H1 (cell line): ENCODE data around the gene KIF22. TPM values are rescaled to one million over a fixed set of nuclear protein-coding genes. Genes with fewer than 3 reads are reported as not detected.

Experiments used
- CTCF ChIA-PET: fragments of 300-600 bp; sonication (Branson Sonifier 250); formaldehyde crosslinking; loops from one replicate; lab custom pipeline; 2021; ENCODE audit not compliant: partially characterized antibody; lab: Charles Lee
- POLR2A ChIA-PET: fragments of 300-600 bp; sonication (Branson Sonifier 250); formaldehyde crosslinking; loops from one replicate; lab custom pipeline; 2021; ENCODE audit warnings: inconsistent platforms; ENCODE audit not compliant: partially characterized antibody; lab: Charles Lee
- DNase-seq, 2 experiments: peaks; one replicate each; pipeline versions ENCODE4 v3.0.0 to v3.0.0-alpha.2; 2010 to 2022; ENCODE audit warnings: low spot score in 2 of 2, low read depth in 1 of 2, mixed read lengths in 1 of 2
- FAIRE-seq: peaks from 2 replicates; lab custom pipeline; 2011; peaks lifted over from hg19 to GRCh38; lab: Jason Lieb, UNC
- H2AFZ ChIP-seq: 2 replicates; pipeline ENCODE4 v1.8.1; 2012; ENCODE audit warnings: low read length, inconsistent platforms
- H2AK5ac ChIP-seq: 2 replicates; pipeline ENCODE4 v1.6.1; 2013; ENCODE audit warnings: low read depth, low read length
- H2BK120ac ChIP-seq: replicated peaks from 2 replicates; pipeline ENCODE3; 2013; ENCODE audit warnings: low read depth, low read length, inconsistent platforms
- H2BK12ac ChIP-seq: 2 replicates; pipeline ENCODE4 v1.6.1; 2013; ENCODE audit warnings: low read depth, low read length
- H2BK15ac ChIP-seq: 2 replicates; pipeline ENCODE4 v1.6.1; 2013; ENCODE audit warnings: low read length
- H2BK20ac ChIP-seq: 2 replicates; pipeline ENCODE4 v1.6.1; 2013; ENCODE audit warnings: low read length
- H2BK5ac ChIP-seq: 2 replicates; pipeline ENCODE4 v1.6.1; 2013; ENCODE audit warnings: low read depth, low read length
- H3K14ac ChIP-seq: 2 replicates; pipeline ENCODE4 v1.6.1; 2013; ENCODE audit warnings: inconsistent platforms; ENCODE audit not compliant: insufficient read length
- H3K18ac ChIP-seq: 2 replicates; pipeline ENCODE4 v1.6.1; 2013; ENCODE audit warnings: low read length; ENCODE audit errors: extremely low read depth
- H3K23ac ChIP-seq: 2 replicates; pipeline ENCODE4 v1.6.1; 2013; ENCODE audit warnings: inconsistent platforms; ENCODE audit not compliant: insufficient read length
- H3K23me2 ChIP-seq: 2 replicates; pipeline ENCODE4 v1.6.1; 2013; ENCODE audit warnings: low read depth, low read length
- H3K27ac ChIP-seq: 2 replicates; pipeline ENCODE4 v1.6.1; 2011; ENCODE audit warnings: low read depth, low read length, inconsistent platforms
- H3K27me3 ChIP-seq, 4 experiments: replicated peaks in 1 of 4; 1 replicate in 1 of 4; 2 replicates in 3 of 4; pipeline versions ENCODE4 v1.6.1 to v1.8.1; 2011 to 2013; ENCODE audit warnings: low read length in 3 of 4, mild to moderate bottlenecking in 3 of 4, inconsistent platforms in 2 of 4, mixed read lengths in 2 of 4, moderate library complexity in 1 of 4; ENCODE audit not compliant: control insufficient read depth in 3 of 4, insufficient read depth in 3 of 4; ENCODE audit errors: extremely low read depth in 1 of 4
- H3K36me3 ChIP-seq, 4 experiments: 2 replicates each; pipeline versions ENCODE4 v1.6.1 to v1.8.1; 2011 to 2013; ENCODE audit warnings: mild to moderate bottlenecking in 4 of 4, low read length in 3 of 4, moderate library complexity in 2 of 4, control low read depth in 1 of 4, inconsistent platforms in 1 of 4; ENCODE audit not compliant: insufficient read depth in 4 of 4, control insufficient read depth in 2 of 4
- H3K4ac ChIP-seq: replicated peaks from 2 replicates; pipeline ENCODE3; 2013; ENCODE audit warnings: low read length, low read depth, mixed read lengths, inconsistent platforms; ENCODE audit not compliant: insufficient read length
- H3K4me1 ChIP-seq, 4 experiments: replicated peaks in 1 of 4; 1 replicate in 1 of 4; 2 replicates in 3 of 4; pipeline versions ENCODE4 v1.6.1 to v1.8.1; 2011 to 2013; ENCODE audit warnings: low read length in 3 of 4, inconsistent platforms in 2 of 4, mixed read lengths in 1 of 4; ENCODE audit not compliant: insufficient read depth in 4 of 4, control insufficient read depth in 3 of 4
- H3K4me2 ChIP-seq, 2 experiments: 2 replicates each; pipeline versions ENCODE4 v1.6.1 to v1.8.1; 2011 to 2013; ENCODE audit warnings: low read depth in 2 of 2, low read length in 2 of 2, control low read depth in 1 of 2, inconsistent platforms in 1 of 2, mild to moderate bottlenecking in 1 of 2; ENCODE audit not compliant: insufficient read depth in 1 of 2
- H3K4me3 ChIP-seq, 4 experiments: fragments of 200-600, 300-600 bp in 1 of 4; sonication (generic), shearing (Covaris generic), sonication (Bioruptor Twin) in 1 of 4; 2 replicates each; pipeline versions ENCODE4 v1.5.1 to v1.8.1; 2011 to 2016; ENCODE audit warnings: low read length in 4 of 4, low read depth in 3 of 4, control low read depth in 2 of 4, inconsistent platforms in 2 of 4, mild to moderate bottlenecking in 2 of 4, mixed read lengths in 1 of 4, moderate library complexity in 1 of 4; ENCODE audit not compliant: insufficient read depth in 2 of 4; ENCODE audit errors: extremely low read depth in 1 of 4
- H3K56ac ChIP-seq: replicated peaks from 2 replicates; pipeline ENCODE3; 2013; ENCODE audit warnings: low read depth, mild to moderate bottlenecking, mixed read lengths, low read length, inconsistent platforms; ENCODE audit not compliant: insufficient read length
- H3K79me1 ChIP-seq: 2 replicates; pipeline ENCODE4 v1.6.1; 2013; ENCODE audit warnings: low read depth, low read length, control low read depth
- H3K79me2 ChIP-seq, 2 experiments: 2 replicates each; pipeline versions ENCODE4 v1.6.1 to v1.8.1; 2012 to 2013; ENCODE audit warnings: low read length in 2 of 2, mild to moderate bottlenecking in 2 of 2, inconsistent platforms in 1 of 2; ENCODE audit not compliant: insufficient read depth in 2 of 2, control insufficient read depth in 1 of 2
- H3K9ac ChIP-seq, 4 experiments: replicated peaks in 1 of 4; 1 replicate in 1 of 4; 2 replicates in 3 of 4; pipeline versions ENCODE4 v1.6.1 to v1.8.1; 2011 to 2013; ENCODE audit warnings: low read depth in 3 of 4, low read length in 3 of 4, control low read depth in 2 of 4, mild to moderate bottlenecking in 2 of 4, moderate library complexity in 2 of 4, inconsistent platforms in 1 of 4; ENCODE audit errors: extremely low read depth in 1 of 4
- H3K9me3 ChIP-seq, 2 experiments: 2 replicates each; pipeline versions ENCODE4 v1.6.1 to v1.8.1; 2012 to 2013; ENCODE audit warnings: mild to moderate bottlenecking in 2 of 2, moderate library complexity in 2 of 2, control low read depth in 1 of 2, inconsistent platforms in 1 of 2, low read depth in 1 of 2, low read length in 1 of 2, mixed read lengths in 1 of 2; ENCODE audit not compliant: insufficient read depth in 2 of 2
- H4K20me1 ChIP-seq, 2 experiments: replicated peaks in 1 of 2; 2 replicates each; pipeline versions ENCODE3 to v1.8.1; 2011 to 2013; ENCODE audit warnings: inconsistent platforms in 2 of 2, low read length in 2 of 2, mild to moderate bottlenecking in 1 of 2; ENCODE audit not compliant: insufficient read depth in 2 of 2, control insufficient read depth in 1 of 2
- H4K5ac ChIP-seq: 2 replicates; pipeline ENCODE4 v1.6.1; 2013; ENCODE audit warnings: low read length, low read depth, mixed read lengths, inconsistent platforms; ENCODE audit not compliant: insufficient read length
- H4K8ac ChIP-seq: 2 replicates; pipeline ENCODE4 v1.8.0; 2013; ENCODE audit warnings: mild to moderate bottlenecking, moderate library complexity, low read length, inconsistent platforms; ENCODE audit not compliant: insufficient read depth; ENCODE audit errors: extremely low read depth
- H4K91ac ChIP-seq: replicated peaks from 2 replicates; pipeline ENCODE3; 2013; ENCODE audit warnings: low read length, mixed read lengths, inconsistent platforms; ENCODE audit not compliant: insufficient read length
- ATF2 ChIP-seq: IDR thresholded peaks from 2 replicates; pipeline ENCODE4 v1.6.1; 2012; ENCODE audit warnings: low read length, inconsistent platforms
- ATF3 ChIP-seq: IDR thresholded peaks from 2 replicates; pipeline ENCODE4 v1.6.1; 2011; ENCODE audit warnings: low read depth, mild to moderate bottlenecking, low read length; ENCODE audit not compliant: insufficient read depth
- CEBPB ChIP-seq: IDR thresholded peaks from 2 replicates; pipeline ENCODE4 v1.6.1; 2012; ENCODE audit warnings: low read depth, low read length
- CHD2 ChIP-seq: IDR thresholded peaks from 2 replicates; pipeline ENCODE4 v1.6.1; 2012; ENCODE audit warnings: low read length, improper control_type of control experiment
- CTBP2 ChIP-seq: IDR thresholded peaks from 2 replicates; pipeline ENCODE4 v1.7.0; 2011; ENCODE audit warnings: borderline replicate concordance, mild to moderate bottlenecking, moderate library complexity, mixed read lengths, low read length; ENCODE audit not compliant: insufficient read depth, insufficient read length
- EGR1 ChIP-seq: IDR thresholded peaks from 2 replicates; pipeline ENCODE4 v1.6.1; 2011; ENCODE audit warnings: low read depth, low read length, borderline replicate concordance
- EZH2 ChIP-seq: fragments of 200-600 bp; sonication (generic); IDR thresholded peaks from 2 replicates; pipeline ENCODE4 v1.7.1; 2012; ENCODE audit warnings: low read depth, mild to moderate bottlenecking, moderate library complexity, low read length, inconsistent platforms; ENCODE audit not compliant: severe bottlenecking
- FOSL1 ChIP-seq: IDR thresholded peaks from 2 replicates; pipeline ENCODE4 v1.6.1; 2011; ENCODE audit warnings: mild to moderate bottlenecking, low read depth, low read length, moderate library complexity; ENCODE audit not compliant: insufficient read depth
- POLR2A ChIP-seq, 2 experiments: IDR thresholded peaks; 1 replicate in 1 of 2; 2 replicates in 1 of 2; pipeline ENCODE4 v1.6.1; 2011; ENCODE audit warnings: low read depth in 2 of 2, low read length in 2 of 2, mild to moderate bottlenecking in 2 of 2; ENCODE audit errors: control extremely low read depth in 1 of 2
- POU5F1 ChIP-seq: IDR thresholded peaks from 2 replicates; pipeline ENCODE4 v1.6.1; 2011; ENCODE audit warnings: low read depth, mild to moderate bottlenecking, low read length, moderate library complexity
- RBBP5 ChIP-seq: IDR thresholded peaks from 2 replicates; pipeline ENCODE4 v1.7.1; 2012; ENCODE audit warnings: low read depth, mild to moderate bottlenecking, inconsistent platforms, low read length, moderate library complexity, borderline replicate concordance
- SP1 ChIP-seq: IDR thresholded peaks from 2 replicates; pipeline ENCODE4 v1.6.1; 2011; ENCODE audit warnings: low read depth, low read length
- TEAD4 ChIP-seq: IDR thresholded peaks from 2 replicates; pipeline ENCODE4 v1.6.1; 2012; ENCODE audit warnings: low read depth, low read length, inconsistent platforms, mixed read lengths
- WGBS, 2 experiments: shearing (Covaris generic) in 1 of 2; methylation state at CpG; one replicate each; pipeline versions ENCODE4 v1.1.6 to v1.1.7; 2013 to 2015; ENCODE audit warnings: low lambda C conversion rate in 2 of 2, mixed read lengths in 2 of 2, inconsistent platforms in 1 of 2, low coverage in 1 of 2, missing lambda C conversion rate in 1 of 2; ENCODE audit not compliant: insufficient replicate concordance in 2 of 2, insufficient coverage in 1 of 2, insufficient read length in 1 of 2; ENCODE audit errors: extremely low coverage in 1 of 2, missing lambda C conversion rate in 1 of 2; 5-methylcytosine and 5-hydroxymethylcytosine counted together
- polyA plus RNA-seq, 7 experiments: library from polyadenylated mRNA; depleted of rRNA in 3 of 7; stranded (reverse) in 5 of 7; unstranded in 2 of 7; fragments of >200 nt in 5 of 7; fragments of 200-250 nt in 2 of 7; gene quantifications; 1 replicate in 5 of 7; 2 replicates in 1 of 7; 4 replicates in 1 of 7; pipeline versions ENCODE4 v1.2.1 to v1.2.3, GENCODE V29; 2011 to 2013; ENCODE audit warnings: missing spikeins in 2 of 7, mixed read lengths in 2 of 7
- total RNA-seq: library from RNA; stranded (reverse); fragmentation: NEBNext Ultra II Directional; extraction: Animal tissue kit (Norgen Biotek cat#: 25700); gene quantifications from 2 replicates; pipeline ENCODE4 v1.2.1, GENCODE V29; 2021

Gene KIF22
- total and polyA plus RNA-seq, 2 of the 8 experiments (the other 6 are each of a cell fraction or from before 2014, with no cell fraction given), result 139 to 142 TPM

- Histone ChIP-seq H4K8ac (no peak overlapping the region), H3K9me3 (no peaks in the 10 kb centered on the region), H3K79me2 (no peaks in the 10 kb centered on the region), H4K20me1 (no peaks in the 10 kb centered on the region), H3K4ac (no peak overlapping the region), H3K23me2 (no peaks in the 10 kb centered on the region), H3K14ac (no peak overlapping the region), H3K36me3 (no peaks in the 10 kb centered on the region), H3K18ac (no peak overlapping the region), H2BK15ac (no peak overlapping the region), H2BK12ac (no peak overlapping the region), H3K56ac (no peak overlapping the region), H2BK20ac (no peak overlapping the region), H3K27me3 (no peaks in the 10 kb centered on the region), H2BK5ac (no peak overlapping the region), H3K4me2 (no peak overlapping the region), H3K9ac (no peak overlapping the region), H3K27ac (no peak overlapping the region), H3K23ac (no peak overlapping the region), H2AFZ (no peak overlapping the region), H3K4me3 (no peak overlapping the region), H3K79me1 (no peaks in the 10 kb centered on the region), H2BK120ac (no peak overlapping the region), H3K4me1 (peaks cover 0 to 2% (median 0%) of the 10 kb centered on the region in 4 experiments; a peak in 1 of 7 replicates), H4K91ac (no peak overlapping the region), H2AK5ac (no peak overlapping the region), H4K5ac (no peak overlapping the region)
- ChIA-PET POLR2A (interaction anchor here (1.0 to 12.7 kb wide), 3 partner anchors 9 to 16 kb away, joined by 3 to 167 read pairs (median 5); partner anchors contain the start of genes MVP and PAGR1), CTCF (interaction anchor here (2.8 kb wide), 1 partner anchor 18 kb away, joined by 9 read pairs; the partner anchor contains the start of gene MVP)
- no peak for FAIRE-seq
- WGBS, 2 experiments, result 89% methylated on average over 5 of the region's 5 CpGs; no CpG with 5 or more reads in 1 of the 2 experiments
- DNase-seq, result no peak
- TF ChIP-seq SP1 (no peak), POU5F1 (no peak), ATF2 (no peak), CEBPB (no peak), EGR1 (no peak), EZH2 (no peak), TEAD4 (no peak), ATF3 (no peak), POLR2A (IDR thresholded peaks at IDR 0.05; ENCODE audit: control extremely low read depth in 1 of 2, low read depth in 2 of 2, low read length in 2 of 2) (no peak), RBBP5 (no peak), CTBP2 (no peak), CHD2 (no peak), FOSL1 (no peak)
Measured at GRCh38 chr16:29837841-29838240, 47.3 kb downstream of the KIF22 start.
